ENCODE measurements around the gene BAK1.

- TF ChIP-seq, protein P1, sequence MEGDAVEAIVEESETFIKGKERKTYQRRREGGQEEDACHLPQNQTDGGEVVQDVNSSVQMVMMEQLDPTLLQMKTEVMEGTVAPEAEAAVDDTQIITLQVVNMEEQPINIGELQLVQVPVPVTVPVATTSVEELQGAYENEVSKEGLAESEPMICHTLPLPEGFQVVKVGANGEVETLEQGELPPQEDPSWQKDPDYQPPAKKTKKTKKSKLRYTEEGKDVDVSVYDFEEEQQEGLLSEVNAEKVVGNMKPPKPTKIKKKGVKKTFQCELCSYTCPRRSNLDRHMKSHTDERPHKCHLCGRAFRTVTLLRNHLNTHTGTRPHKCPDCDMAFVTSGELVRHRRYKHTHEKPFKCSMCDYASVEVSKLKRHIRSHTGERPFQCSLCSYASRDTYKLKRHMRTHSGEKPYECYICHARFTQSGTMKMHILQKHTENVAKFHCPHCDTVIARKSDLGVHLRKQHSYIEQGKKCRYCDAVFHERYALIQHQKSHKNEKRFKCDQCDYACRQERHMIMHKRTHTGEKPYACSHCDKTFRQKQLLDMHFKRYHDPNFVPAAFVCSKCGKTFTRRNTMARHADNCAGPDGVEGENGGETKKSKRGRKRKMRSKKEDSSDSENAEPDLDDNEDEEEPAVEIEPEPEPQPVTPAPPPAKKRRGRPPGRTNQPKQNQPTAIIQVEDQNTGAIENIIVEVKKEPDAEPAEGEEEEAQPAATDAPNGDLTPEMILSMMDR (IDR thresholded peaks at IDR 0.05; ENCODE audit: low read length) = no peak
- TF ChIP-seq EZH2 (IDR thresholded peaks at IDR 0.05; ENCODE audit: borderline replicate concordance, low read length) = no peak
These were observed 33.7 kb upstream of the BAK1 start for GRCh38 chr6:33613795-33614168.

Measured in OCI-LY1 (cell line).